Type B pancreatic cell (in vitro differentiated cells): ENCODE results near the gene F13A1. TPM values are rescaled to one million over a fixed set of nuclear protein-coding genes. Genes with fewer than 3 reads are reported as not detected.
A peak's percentile ranks its signal among the peaks of the same experiment; 100 is the strongest.

ENCODE experiments used
- DNase-seq: peaks from one replicate; pipeline ENCODE4 v3.0.0; 2021; ENCODE audit warnings: mixed read lengths; ENCODE audit not compliant: unreplicated experiment; ENCODE audit errors: extremely low spot score
- H3K27ac Mint-ChIP-seq: 2 replicates; pipeline ENCODE4 v1.8.0; 2021; ENCODE audit warnings: mild to moderate bottlenecking, mixed read lengths
- H3K27me3 Mint-ChIP-seq: 2 replicates; pipeline ENCODE4 v1.8.0; 2021; ENCODE audit warnings: mixed read lengths
- H3K36me3 Mint-ChIP-seq: 2 replicates; pipeline ENCODE4 v1.8.0; 2021; ENCODE audit warnings: mixed read lengths
- H3K4me1 Mint-ChIP-seq: one replicate; pipeline ENCODE4 v1.8.0; 2021; ENCODE audit warnings: mixed read lengths; ENCODE audit not compliant: unreplicated experiment
- H3K4me3 Mint-ChIP-seq: 2 replicates; pipeline ENCODE4 v1.8.0; 2021; ENCODE audit warnings: mild to moderate bottlenecking, mixed read lengths
- H3K9me3 Mint-ChIP-seq: 2 replicates; pipeline ENCODE4 v1.8.0; 2021; ENCODE audit warnings: mixed read lengths
- CTCF ChIP-seq: fragments of 200-600 bp; sonication (generic); conservative IDR thresholded peaks from 2 replicates; pipeline ENCODE4 v1.5.0; 2021; ENCODE audit warnings: antibody characterized with exemption, mild to moderate bottlenecking
- long read RNA-seq: library from polyadenylated mRNA; unstranded; transcript quantifications from one replicate; pipeline ENCODE4 v2.0.0, GENCODE V29; 2020
- total RNA-seq: library from RNA; stranded (reverse); gene quantifications from 2 replicates; pipeline ENCODE4 v1.2.1, GENCODE V29; 2021; ENCODE audit warnings: low replicate concordance

Gene F13A1
- 0.24 and 0.48 TPM in 2 replicates for total RNA-seq
- long read RNA-seq: 0 reads

GRCh38 chr6:6319952-6320811 is at the start of gene F13A1:
F13A1 (minus strand) TSS chr6:6320662; CDS start chr6:6318664, 1,998 bp downstream.
- Mint-ChIP-seq H3K36me3 (no peaks in the 10 kb centered on the region), H3K9me3 (no peaks in the 10 kb centered on the region), H3K27me3 (peaks cover 83% of the 10 kb centered on the region), H3K4me3 (peak within 1 kb of the TSS; percentile 44), H3K27ac (no peak within 1 kb of the TSS), H3K4me1 (peaks cover 5% of the 10 kb centered on the region)
- TF ChIP-seq CTCF: no peak
- no peak for DNase-seq

DNA sequence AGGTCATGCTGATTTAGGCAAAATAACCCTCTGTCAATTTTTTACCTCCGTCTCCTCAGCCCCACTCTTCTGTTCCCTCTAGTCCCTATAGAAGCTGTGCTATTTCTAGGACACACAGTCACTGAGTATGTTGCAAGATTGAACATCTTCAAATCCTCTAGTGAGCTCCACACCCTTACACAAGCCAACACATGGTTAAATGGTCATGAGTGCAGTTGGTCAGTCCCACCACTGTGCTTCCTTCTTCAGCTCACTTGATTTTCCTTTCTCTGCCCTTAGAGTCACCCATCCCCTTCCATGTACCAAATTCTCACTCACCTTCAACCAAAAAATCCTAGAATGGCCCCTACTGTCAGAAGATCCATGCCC is 48.2 kb upstream of the F13A1 start:
- no peak for TF ChIP-seq CTCF
- no peak overlapping the region for H3K27ac Mint-ChIP-seq
- H3K27me3 Mint-ChIP-seq: peaks cover 11% of the 10 kb centered on the region
- no peaks in the 10 kb centered on the region for H3K4me1 Mint-ChIP-seq
- H3K36me3 Mint-ChIP-seq: no peaks in the 10 kb centered on the region
- H3K9me3 Mint-ChIP-seq: no peaks in the 10 kb centered on the region
- H3K4me3 Mint-ChIP-seq: no peak overlapping the region
- DNase-seq: no peak

DNA sequence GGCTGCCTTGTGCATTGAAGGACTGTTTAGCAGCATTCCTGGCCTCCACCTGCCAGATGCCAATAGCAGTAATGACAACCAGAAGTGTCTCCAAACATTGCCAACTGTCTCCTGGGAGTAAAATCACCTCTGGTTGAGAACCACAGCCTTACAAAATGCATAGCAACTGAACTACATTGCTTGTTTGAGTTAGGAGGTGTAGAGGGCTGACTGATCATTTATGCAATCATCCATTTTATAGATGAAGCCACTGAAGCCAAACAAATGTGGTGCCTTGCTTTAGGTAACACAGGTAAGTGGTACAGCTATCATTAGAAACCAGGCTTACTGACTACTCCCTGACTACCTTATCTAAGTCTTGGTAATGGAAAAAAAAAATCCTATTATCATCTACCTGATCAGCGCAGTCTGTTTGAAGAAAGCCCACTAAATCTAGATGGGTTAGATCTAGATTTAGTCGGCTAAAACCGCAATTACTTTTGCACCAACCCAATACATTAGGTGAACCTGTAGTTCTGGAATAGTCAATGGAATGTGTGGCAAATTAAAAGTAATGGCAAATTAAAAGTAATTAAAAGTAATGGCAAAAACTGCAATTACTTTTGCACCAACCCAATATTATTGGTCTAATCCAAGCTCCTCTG is 47.7 kb upstream of the F13A1 start:
- H3K27me3 Mint-ChIP-seq: peaks cover 9% of the 10 kb centered on the region
- no peaks in the 10 kb centered on the region for H3K4me1 Mint-ChIP-seq
- no peak overlapping the region for H3K4me3 Mint-ChIP-seq
- no peak overlapping the region for H3K27ac Mint-ChIP-seq
- no peaks in the 10 kb centered on the region for H3K9me3 Mint-ChIP-seq
- TF ChIP-seq CTCF: no peak
- no peak for DNase-seq
- H3K36me3 Mint-ChIP-seq: no peaks in the 10 kb centered on the region

DNA sequence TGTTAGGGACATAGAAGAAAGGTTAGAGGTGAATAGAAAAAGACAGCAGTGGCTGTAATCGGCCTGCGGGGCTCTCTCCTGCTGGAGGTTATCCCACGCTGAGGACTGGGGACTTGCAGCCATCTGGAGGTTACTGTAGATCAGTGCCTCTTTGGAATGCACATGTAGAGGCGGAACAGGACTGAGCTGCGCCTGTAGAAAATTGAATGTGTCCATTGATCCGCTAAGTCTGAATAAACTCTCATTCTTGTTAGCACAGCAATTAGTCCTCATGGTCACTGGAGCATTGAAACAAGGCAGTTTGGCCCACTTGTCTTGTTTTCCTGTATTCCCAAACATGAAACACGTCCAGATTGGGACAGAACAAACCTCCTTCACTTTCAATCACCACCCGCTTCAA is 46.3 kb upstream of the F13A1 start:
- Mint-ChIP-seq H3K4me1 (no peaks in the 10 kb centered on the region), H3K4me3 (no peak overlapping the region), H3K27me3 (peaks cover 6% of the 10 kb centered on the region), H3K27ac (no peak overlapping the region), H3K9me3 (no peaks in the 10 kb centered on the region), H3K36me3 (no peaks in the 10 kb centered on the region)
- DNase-seq: no peak
- TF ChIP-seq CTCF: peak; percentile 10

- no peaks in the 10 kb centered on the region for H3K9me3 Mint-ChIP-seq
- no peak for DNase-seq
- H3K4me3 Mint-ChIP-seq: no peak overlapping the region
- TF ChIP-seq CTCF: no peak
- no peak overlapping the region for H3K27ac Mint-ChIP-seq
- no peaks in the 10 kb centered on the region for H3K36me3 Mint-ChIP-seq
- peaks cover 6% of the 10 kb centered on the region for H3K27me3 Mint-ChIP-seq
- no peaks in the 10 kb centered on the region for H3K4me1 Mint-ChIP-seq
These were observed 44.8 kb upstream of the F13A1 start for GRCh38 chr6:6365242-6365641.
